HL-60 (cell line): ENCODE data around the gene TIGAR.

Source experiments
- DNase-seq, 2 experiments: peaks; one replicate each; pipeline ENCODE4 v3.0.0-alpha.2; 2010 to 2020; ENCODE audit warnings: low read depth in 1 of 2, low spot score in 1 of 2
- H3K27ac ChIP-seq: fragments of 250-450 bp; sonication (Bioruptor Pico); replicated peaks from 2 replicates; pipeline ENCODE4 v1.5.1; 2020; ENCODE audit warnings: mild to moderate bottlenecking, moderate library complexity
- H3K27me3 ChIP-seq: fragments of 250-450 bp; sonication (Bioruptor Pico); 2 replicates; pipeline ENCODE4 v1.5.1; 2021; ENCODE audit warnings: mild to moderate bottlenecking, moderate library complexity; ENCODE audit not compliant: insufficient read depth, poor library complexity, severe bottlenecking
- H3K4me3 ChIP-seq: replicated peaks from 2 replicates; pipeline ENCODE4 v1.5.1; 2011; ENCODE audit warnings: mild to moderate bottlenecking, control low read depth, low read length; ENCODE audit not compliant: insufficient read depth
- CTCF ChIP-seq: IDR thresholded peaks from one replicate; pipeline ENCODE4 v1.5.1; 2011; ENCODE audit warnings: low read length, control low read depth, inconsistent platforms; ENCODE audit not compliant: insufficient read depth
- GABPA ChIP-seq: IDR thresholded peaks from 2 replicates; pipeline ENCODE4 v1.6.1; 2012; ENCODE audit warnings: low read depth
- POLR2AphosphoS5 ChIP-seq: IDR thresholded peaks from 2 replicates; pipeline ENCODE4 v1.6.1; 2012; ENCODE audit warnings: low read depth
- REST ChIP-seq: IDR thresholded peaks from 2 replicates; pipeline ENCODE4 v1.6.1; 2012; ENCODE audit warnings: low read depth; ENCODE audit not compliant: insufficient replicate concordance
- SPI1 ChIP-seq: IDR thresholded peaks from 2 replicates; pipeline ENCODE4 v1.6.1; 2012; ENCODE audit warnings: low read depth, mild to moderate bottlenecking, borderline replicate concordance

The TIGAR gene

GRCh38 chr12:4285070-4285469, 35.9 kb upstream of the TIGAR start:
- no peak for DNase-seq
- TF ChIP-seq SPI1 (no peak), GABPA (no peak), REST (no peak), CTCF (no peak), POLR2AphosphoS5 (no peak)
- H3K27ac ChIP-seq: no peak overlapping the region
- no peak overlapping the region for H3K4me3 ChIP-seq
- no peaks in the 10 kb centered on the region for H3K27me3 ChIP-seq

- Histone ChIP-seq H3K4me3 (no peak overlapping the region), H3K27ac (no peak overlapping the region), H3K27me3 (no peaks in the 10 kb centered on the region)
- DNase-seq: peak in 1 of 2 experiments; percentile 63
- TF ChIP-seq POLR2AphosphoS5 (peak; percentile 39; the same call in 1 of the 2 replicates), SPI1 (peak; percentile 96), CTCF (no peak), GABPA (no peak)
These were observed 34.8 kb upstream of the TIGAR start for GRCh38 chr12:4286228-4286627.

- Histone ChIP-seq H3K27me3 (no peaks in the 10 kb centered on the region), H3K4me3 (no peak overlapping the region), H3K27ac (no peak overlapping the region)
- TF ChIP-seq SPI1 (no peak), GABPA (no peak), POLR2AphosphoS5 (no peak), CTCF (no peak), REST (no peak)
- no peak for DNase-seq
These were observed 34.2 kb upstream of the TIGAR start for GRCh38 chr12:4286771-4287317.
